GM23338 (cell line): Measurements from ENCODE around the gene TCF12.

Experiments
- CTCF ChIP-seq, 2 experiments: fragments of 200-600 bp in 1 of 2; sonication (generic) in 1 of 2; conservative IDR thresholded peaks; 2 replicates each; pipeline versions ENCODE4 v1.5.1 to v1.6.1; 2016 to 2017; ENCODE audit warnings: antibody characterized with exemption in 2 of 2, low read depth in 2 of 2, mild to moderate bottlenecking in 2 of 2, moderate library complexity in 1 of 2
- EZH2 ChIP-seq: fragments of 200-600 bp; sonication (generic); IDR thresholded peaks from one replicate; pipeline ENCODE4 v1.8.0; 2017; ENCODE audit warnings: antibody characterized with exemption, mild to moderate bottlenecking, low read depth; ENCODE audit not compliant: unreplicated experiment
- EZH2phosphoT487 ChIP-seq: fragments of 200-600 bp; sonication (generic); IDR thresholded peaks from one replicate; pipeline ENCODE4 v1.8.1; 2018; ENCODE audit warnings: antibody characterized with exemption; ENCODE audit not compliant: unreplicated experiment
- POLR2AphosphoS5 ChIP-seq: IDR thresholded peaks from 2 replicates; pipeline ENCODE4 v1.6.1; 2016; ENCODE audit warnings: antibody characterized with exemption, low read depth
- TF ChIP-seq, protein P1 (sequence below): IDR thresholded peaks from one replicate; pipeline ENCODE4 v1.6.1; 2018; ENCODE audit warnings: antibody characterized with exemption; ENCODE audit not compliant: unreplicated experiment

GRCh38 chr15:57339321-57339720 is 420.9 kb downstream of the TCF12 start:
- TF ChIP-seq EZH2phosphoT487: no peak
- no peak for TF ChIP-seq POLR2AphosphoS5
- TF ChIP-seq CTCF (conservative IDR thresholded peaks at IDR 0.05; ENCODE audit: low read depth in 2 of 2): no peak
- TF ChIP-seq, protein P1, sequence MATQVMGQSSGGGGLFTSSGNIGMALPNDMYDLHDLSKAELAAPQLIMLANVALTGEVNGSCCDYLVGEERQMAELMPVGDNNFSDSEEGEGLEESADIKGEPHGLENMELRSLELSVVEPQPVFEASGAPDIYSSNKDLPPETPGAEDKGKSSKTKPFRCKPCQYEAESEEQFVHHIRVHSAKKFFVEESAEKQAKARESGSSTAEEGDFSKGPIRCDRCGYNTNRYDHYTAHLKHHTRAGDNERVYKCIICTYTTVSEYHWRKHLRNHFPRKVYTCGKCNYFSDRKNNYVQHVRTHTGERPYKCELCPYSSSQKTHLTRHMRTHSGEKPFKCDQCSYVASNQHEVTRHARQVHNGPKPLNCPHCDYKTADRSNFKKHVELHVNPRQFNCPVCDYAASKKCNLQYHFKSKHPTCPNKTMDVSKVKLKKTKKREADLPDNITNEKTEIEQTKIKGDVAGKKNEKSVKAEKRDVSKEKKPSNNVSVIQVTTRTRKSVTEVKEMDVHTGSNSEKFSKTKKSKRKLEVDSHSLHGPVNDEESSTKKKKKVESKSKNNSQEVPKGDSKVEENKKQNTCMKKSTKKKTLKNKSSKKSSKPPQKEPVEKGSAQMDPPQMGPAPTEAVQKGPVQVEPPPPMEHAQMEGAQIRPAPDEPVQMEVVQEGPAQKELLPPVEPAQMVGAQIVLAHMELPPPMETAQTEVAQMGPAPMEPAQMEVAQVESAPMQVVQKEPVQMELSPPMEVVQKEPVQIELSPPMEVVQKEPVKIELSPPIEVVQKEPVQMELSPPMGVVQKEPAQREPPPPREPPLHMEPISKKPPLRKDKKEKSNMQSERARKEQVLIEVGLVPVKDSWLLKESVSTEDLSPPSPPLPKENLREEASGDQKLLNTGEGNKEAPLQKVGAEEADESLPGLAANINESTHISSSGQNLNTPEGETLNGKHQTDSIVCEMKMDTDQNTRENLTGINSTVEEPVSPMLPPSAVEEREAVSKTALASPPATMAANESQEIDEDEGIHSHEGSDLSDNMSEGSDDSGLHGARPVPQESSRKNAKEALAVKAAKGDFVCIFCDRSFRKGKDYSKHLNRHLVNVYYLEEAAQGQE: no peak
- TF ChIP-seq EZH2: no peak
